Stimulated activated naive CD8-positive, alpha-beta T cell treated with anti-CD3 and anti-CD28 coated beads, Interleukin-15, Interleukin-2, amounts not matched to agents 100 ng/mL and 50 ng/mL, for 24 hours (primary cell): Measurements from ENCODE around the gene SVOPL.

Experiments used
- H3K27ac Mint-ChIP-seq: one replicate; pipeline ENCODE4 v1.8.0; 2021; ENCODE audit warnings: mild to moderate bottlenecking, mixed read lengths
- H3K27me3 Mint-ChIP-seq: one replicate; pipeline ENCODE4 v1.8.0; 2021; ENCODE audit warnings: mixed read lengths
- H3K36me3 Mint-ChIP-seq: one replicate; pipeline ENCODE4 v1.8.0; 2021; ENCODE audit warnings: low read depth, mixed read lengths
- H3K4me1 Mint-ChIP-seq: one replicate; pipeline ENCODE4 v1.8.0; 2021; ENCODE audit warnings: low read depth, mixed read lengths
- H3K4me3 Mint-ChIP-seq: one replicate; pipeline ENCODE4 v1.8.0; 2021; ENCODE audit warnings: mild to moderate bottlenecking, mixed read lengths
- H3K9me3 Mint-ChIP-seq: one replicate; pipeline ENCODE4 v1.8.0; 2021; ENCODE audit warnings: mixed read lengths

The SVOPL gene

GRCh38 chr7:138553805-138554204 is 147.4 kb downstream of the SVOPL start:
- Mint-ChIP-seq H3K4me3 (no peak overlapping the region), H3K27ac (no peak overlapping the region), H3K27me3 (no peaks in the 10 kb centered on the region), H3K4me1 (no peaks in the 10 kb centered on the region), H3K9me3 (peaks cover 27% of the 10 kb centered on the region), H3K36me3 (peaks cover 96% of the 10 kb centered on the region)

GRCh38 chr7:138551102-138551501 is 150.1 kb downstream of the SVOPL start:
- Mint-ChIP-seq H3K36me3 (peaks cover 87% of the 10 kb centered on the region), H3K27me3 (no peaks in the 10 kb centered on the region), H3K27ac (no peak overlapping the region), H3K4me3 (no peak overlapping the region), H3K9me3 (peaks cover 11% of the 10 kb centered on the region), H3K4me1 (no peaks in the 10 kb centered on the region)

- Mint-ChIP-seq H3K9me3 (peaks cover 11% of the 10 kb centered on the region), H3K4me3 (no peak overlapping the region), H3K27ac (no peak overlapping the region), H3K27me3 (no peaks in the 10 kb centered on the region), H3K4me1 (no peaks in the 10 kb centered on the region), H3K36me3 (peaks cover 87% of the 10 kb centered on the region)
Observed at GRCh38 chr7:138550337-138550736, 150.8 kb downstream of the SVOPL start.

- H3K4me1 Mint-ChIP-seq: no peaks in the 10 kb centered on the region
- peaks cover 15% of the 10 kb centered on the region for H3K9me3 Mint-ChIP-seq
- H3K36me3 Mint-ChIP-seq: peaks cover 87% of the 10 kb centered on the region
- no peak overlapping the region for H3K4me3 Mint-ChIP-seq
- H3K27ac Mint-ChIP-seq: no peak overlapping the region
- H3K27me3 Mint-ChIP-seq: no peaks in the 10 kb centered on the region
Observed at GRCh38 chr7:138549082-138549481, 152.1 kb downstream of the SVOPL start.

- H3K27ac Mint-ChIP-seq: no peak overlapping the region
- H3K4me1 Mint-ChIP-seq: peaks cover 5% of the 10 kb centered on the region
- H3K9me3 Mint-ChIP-seq: peaks cover 8% of the 10 kb centered on the region
- no peaks in the 10 kb centered on the region for H3K27me3 Mint-ChIP-seq
- peaks cover 79% of the 10 kb centered on the region for H3K36me3 Mint-ChIP-seq
- no peak overlapping the region for H3K4me3 Mint-ChIP-seq
Observed at GRCh38 chr7:138546829-138547228, 154.3 kb downstream of the SVOPL start.

- no peaks in the 10 kb centered on the region for H3K27me3 Mint-ChIP-seq
- no peak overlapping the region for H3K27ac Mint-ChIP-seq
- H3K36me3 Mint-ChIP-seq: peaks cover 79% of the 10 kb centered on the region
- H3K4me3 Mint-ChIP-seq: no peak overlapping the region
- peaks cover 10% of the 10 kb centered on the region for H3K4me1 Mint-ChIP-seq
- peaks cover 7% of the 10 kb centered on the region for H3K9me3 Mint-ChIP-seq
Observed at GRCh38 chr7:138546064-138546619, 155.0 kb downstream of the SVOPL start.

- Mint-ChIP-seq H3K4me3 (no peak overlapping the region), H3K36me3 (peaks cover 78% of the 10 kb centered on the region), H3K27ac (no peak overlapping the region), H3K4me1 (peaks cover 10% of the 10 kb centered on the region), H3K27me3 (no peaks in the 10 kb centered on the region), H3K9me3 (peaks cover 4% of the 10 kb centered on the region)
Observed at GRCh38 chr7:138545123-138545522, 156.0 kb downstream of the SVOPL start.
